ENCODE measurements around the gene CCNK.

Gene CCNK

GRCh38 chr14:99480917-99481744, at the start of gene CCNK:
CCNK (plus strand) TSS chr14:99481409; CDS start chr14:99492678, 11,269 bp downstream.
- DNase-seq (ENCODE audit: low read depth in 1 of 2, low spot score in 1 of 2) = peak; percentile 100

- DNase-seq (ENCODE audit: low read depth in 1 of 2, low spot score in 1 of 2) = no peak
Measured at GRCh38 chr14:99431986-99432385, 49.2 kb upstream of the CCNK start.

GRCh38 chr14:99432485-99432884, 48.7 kb upstream of the CCNK start:
- DNase-seq (ENCODE audit: low read depth in 1 of 2, low spot score in 1 of 2) = no peak

- DNase-seq (ENCODE audit: low read depth in 1 of 2, low spot score in 1 of 2) = no peak
Measured at GRCh38 chr14:99435327-99435726, 45.9 kb upstream of the CCNK start.

GRCh38 chr14:99436247-99437180, 44.7 kb upstream of the CCNK start:
- no peak for DNase-seq (ENCODE audit: low read depth in 1 of 2, low spot score in 1 of 2)

- no peak for DNase-seq (ENCODE audit: low read depth in 1 of 2, low spot score in 1 of 2)
Measured at GRCh38 chr14:99437706-99438105, 43.5 kb upstream of the CCNK start.

- no peak for DNase-seq (ENCODE audit: low read depth in 1 of 2, low spot score in 1 of 2)
Measured at GRCh38 chr14:99440278-99440677, 40.9 kb upstream of the CCNK start.

- DNase-seq (ENCODE audit: low read depth in 1 of 2, low spot score in 1 of 2) = no peak
Measured at GRCh38 chr14:99441157-99441870, 39.9 kb upstream of the CCNK start.

GRCh38 chr14:99441918-99442317, 39.3 kb upstream of the CCNK start:
- DNase-seq (ENCODE audit: low read depth in 1 of 2, low spot score in 1 of 2) = no peak

- DNase-seq (ENCODE audit: low read depth in 1 of 2, low spot score in 1 of 2) = no peak
Measured at GRCh38 chr14:99445931-99446330, 35.3 kb upstream of the CCNK start.

- no peak for DNase-seq (ENCODE audit: low read depth in 1 of 2, low spot score in 1 of 2)
Measured at GRCh38 chr14:99447739-99448138, 33.5 kb upstream of the CCNK start.

GRCh38 chr14:99450266-99450665, 30.9 kb upstream of the CCNK start:
- no peak for DNase-seq (ENCODE audit: low read depth in 1 of 2, low spot score in 1 of 2)

- DNase-seq (ENCODE audit: low read depth in 1 of 2, low spot score in 1 of 2) = no peak
Measured at GRCh38 chr14:99451234-99451633, 30.0 kb upstream of the CCNK start.

- no peak for DNase-seq (ENCODE audit: low read depth in 1 of 2, low spot score in 1 of 2)
Measured at GRCh38 chr14:99452968-99453367, 28.2 kb upstream of the CCNK start.

GRCh38 chr14:99454246-99454645, 27.0 kb upstream of the CCNK start:
- DNase-seq (ENCODE audit: low read depth in 1 of 2, low spot score in 1 of 2) = no peak

- no peak for DNase-seq (ENCODE audit: low read depth in 1 of 2, low spot score in 1 of 2)
Measured at GRCh38 chr14:99459481-99460100, 21.6 kb upstream of the CCNK start.

GRCh38 chr14:99460793-99461192, 20.4 kb upstream of the CCNK start:
- no peak for DNase-seq (ENCODE audit: low read depth in 1 of 2, low spot score in 1 of 2)

GRCh38 chr14:99461411-99462085, 19.7 kb upstream of the CCNK start:
- DNase-seq (ENCODE audit: low read depth in 1 of 2, low spot score in 1 of 2) = no peak

GRCh38 chr14:99462210-99462609, 19.0 kb upstream of the CCNK start:
- no peak for DNase-seq (ENCODE audit: low read depth in 1 of 2, low spot score in 1 of 2)

- DNase-seq (ENCODE audit: low read depth in 1 of 2, low spot score in 1 of 2) = no peak
Measured at GRCh38 chr14:99463974-99464373, 17.2 kb upstream of the CCNK start.

Data from activated T-helper 1 cell treated with anti-CD3 and anti-CD28 coated beads, Interleukin-2, amount 50 U/mL, for 16 hours (primary cell).